ENCODE measurements around the gene BIVM. TPM values are rescaled to one million over a fixed set of nuclear protein-coding genes. Genes with fewer than 3 reads are reported as not detected.

The BIVM gene
- polyA plus RNA-seq, 3 donors, result 0.76 to 1.1 (median 0.81) TPM

DNA sequence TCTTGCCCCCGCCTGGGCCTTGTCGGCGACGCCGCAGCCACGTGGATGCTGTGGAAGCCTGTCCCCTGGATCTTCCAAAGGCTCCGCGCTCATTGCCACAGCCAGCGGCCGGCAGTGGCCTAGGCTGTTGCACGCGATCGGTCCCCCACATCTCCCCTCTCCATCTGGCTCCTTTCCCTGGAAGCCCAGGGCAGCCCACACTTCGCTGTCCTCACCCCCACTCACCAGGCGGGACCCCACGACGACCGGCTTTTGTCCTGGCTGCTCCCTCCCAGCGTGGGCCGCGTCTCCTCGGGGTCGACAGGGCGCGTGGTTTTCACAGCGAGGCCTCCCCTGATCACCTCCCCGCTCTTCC, 24.7 kb upstream of the BIVM start:
- 63% methylated on average over 17 of the region's 27 CpGs for WGBS (ENCODE audit: insufficient coverage)
- Histone ChIP-seq H3K4me2 (replicated peaks; ENCODE audit: extremely low read depth, low read length, poor library complexity, severe bottlenecking) (peak overlapping the region; percentile 91), H3K27ac (ENCODE audit: low read depth in 1 of 2, low read length in 2 of 2) (peak overlapping the region; percentile 27 to 69), H3K4me3 (replicated peaks in 1 of 3; ENCODE audit: low read depth in 2 of 3, low read length in 3 of 3) (peak overlapping the region; percentile 61 to 81 (median 78)), H4K20me1 (ENCODE audit: insufficient read depth, low read length) (no peaks in the 10 kb centered on the region), H3K79me2 (ENCODE audit: insufficient read depth, low read length) (peaks cover 4% of the 10 kb centered on the region), H3K4me1 (ENCODE audit: control insufficient read depth in 1 of 2, insufficient read depth in 2 of 2, low read length in 2 of 2) (peaks cover 25 to 29% of the 10 kb centered on the region in 2 donors), H2AFZ (ENCODE audit: insufficient read depth, low read depth, low read length, poor library complexity, severe bottlenecking) (peak overlapping the region; percentile 94), H3K9me3 (replicated peaks in 1 of 2; ENCODE audit: control insufficient read depth in 1 of 2, insufficient read depth in 1 of 2, low read length in 2 of 2) (no peaks in the 10 kb centered on the region), H3K36me3 (replicated peaks in 1 of 2; ENCODE audit: control insufficient read depth in 1 of 2, insufficient read depth in 2 of 2, low read length in 2 of 2) (no peaks in the 10 kb centered on the region), H3K9ac (ENCODE audit: insufficient read depth, low read length, poor library complexity, severe bottlenecking) (peak overlapping the region; percentile 80), H3K27me3 (ENCODE audit: control insufficient read depth in 2 of 2, insufficient read depth in 2 of 2, low read length in 2 of 2) (no peaks in the 10 kb centered on the region)
- Mint-ChIP-seq H3K27ac (peak overlapping the region in 6 of 7 donors; percentile 57 to 93 (median 87)), H3K4me1 (peaks cover 34% of the 10 kb centered on the region), H3K36me3 (no peaks in the 10 kb centered on the region), H3K27me3 (ENCODE audit: low read depth in 3 of 3) (peaks cover 0 to 5% (median 5%) of the 10 kb centered on the region in 3 donors), H3K9me3 (no peaks in the 10 kb centered on the region), H3K4me3 (peak overlapping the region; percentile 97)
- TF ChIP-seq, protein P1, sequence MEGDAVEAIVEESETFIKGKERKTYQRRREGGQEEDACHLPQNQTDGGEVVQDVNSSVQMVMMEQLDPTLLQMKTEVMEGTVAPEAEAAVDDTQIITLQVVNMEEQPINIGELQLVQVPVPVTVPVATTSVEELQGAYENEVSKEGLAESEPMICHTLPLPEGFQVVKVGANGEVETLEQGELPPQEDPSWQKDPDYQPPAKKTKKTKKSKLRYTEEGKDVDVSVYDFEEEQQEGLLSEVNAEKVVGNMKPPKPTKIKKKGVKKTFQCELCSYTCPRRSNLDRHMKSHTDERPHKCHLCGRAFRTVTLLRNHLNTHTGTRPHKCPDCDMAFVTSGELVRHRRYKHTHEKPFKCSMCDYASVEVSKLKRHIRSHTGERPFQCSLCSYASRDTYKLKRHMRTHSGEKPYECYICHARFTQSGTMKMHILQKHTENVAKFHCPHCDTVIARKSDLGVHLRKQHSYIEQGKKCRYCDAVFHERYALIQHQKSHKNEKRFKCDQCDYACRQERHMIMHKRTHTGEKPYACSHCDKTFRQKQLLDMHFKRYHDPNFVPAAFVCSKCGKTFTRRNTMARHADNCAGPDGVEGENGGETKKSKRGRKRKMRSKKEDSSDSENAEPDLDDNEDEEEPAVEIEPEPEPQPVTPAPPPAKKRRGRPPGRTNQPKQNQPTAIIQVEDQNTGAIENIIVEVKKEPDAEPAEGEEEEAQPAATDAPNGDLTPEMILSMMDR (IDR thresholded peaks at IDR 0.05), result no peak
- DNase-seq, result peak in 1 of 3 donors; percentile 8
- intact Hi-C loops (cut with micrococcal nuclease), result loop anchor here (5.0 to 10.0 kb wide), 3 partner anchors 73 to 189 kb away; partner anchors contain the start of genes ERCC5 (in 1 of the 2) and TPP2 (in 1 of the 2)

DNA sequence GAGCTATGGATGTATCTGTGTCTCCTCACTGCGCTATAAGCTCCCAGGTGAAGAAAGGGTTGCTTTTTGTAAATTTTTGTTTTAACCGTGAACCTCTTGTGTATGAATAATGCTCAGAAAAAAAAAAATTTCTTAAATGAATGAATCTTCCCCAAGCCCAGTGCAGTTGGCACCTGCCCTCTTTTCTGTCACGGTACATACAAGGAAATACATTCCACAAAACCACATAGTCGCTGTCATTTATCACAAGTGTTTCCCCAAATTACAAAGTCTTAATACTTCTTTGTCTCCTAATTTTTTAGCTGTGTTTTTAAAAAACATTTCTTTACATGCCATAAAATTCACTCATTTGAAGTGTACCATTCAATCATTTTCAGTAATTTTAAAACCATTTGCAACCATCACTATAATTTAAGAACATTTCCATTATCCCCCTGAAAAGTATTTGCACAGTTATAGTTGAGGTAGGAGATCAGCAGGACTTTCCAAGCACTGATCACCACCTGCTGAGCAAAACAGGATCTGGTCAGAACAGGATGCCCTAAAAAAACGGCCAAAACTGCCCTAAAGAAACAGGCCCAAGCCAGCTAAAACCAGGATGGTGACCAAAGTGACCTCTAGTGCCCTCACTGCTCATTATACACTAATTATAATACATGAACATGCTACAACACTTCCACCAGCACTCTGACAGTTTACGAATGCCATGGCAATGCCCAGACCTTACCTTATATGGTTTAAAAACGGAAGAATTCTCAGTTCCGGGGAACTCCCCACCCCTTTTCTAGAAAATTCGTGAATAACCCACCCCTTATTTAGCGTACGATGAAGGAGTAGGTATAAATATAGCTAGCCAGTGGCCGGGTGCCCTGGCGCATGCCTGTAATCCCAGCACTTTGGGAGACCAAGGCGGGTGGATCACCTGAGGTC, 24.1 kb upstream of the BIVM start:
- Histone ChIP-seq H3K9ac (ENCODE audit: insufficient read depth, low read length, poor library complexity, severe bottlenecking) (peak overlapping the region; percentile 80), H3K9me3 (replicated peaks in 1 of 2; ENCODE audit: control insufficient read depth in 1 of 2, insufficient read depth in 1 of 2, low read length in 2 of 2) (no peaks in the 10 kb centered on the region), H3K27me3 (ENCODE audit: control insufficient read depth in 2 of 2, insufficient read depth in 2 of 2, low read length in 2 of 2) (no peaks in the 10 kb centered on the region), H3K4me2 (replicated peaks; ENCODE audit: extremely low read depth, low read length, poor library complexity, severe bottlenecking) (peak overlapping the region; percentile 91), H2AFZ (ENCODE audit: insufficient read depth, low read depth, low read length, poor library complexity, severe bottlenecking) (peak overlapping the region; percentile 94), H3K36me3 (replicated peaks in 1 of 2; ENCODE audit: control insufficient read depth in 1 of 2, insufficient read depth in 2 of 2, low read length in 2 of 2) (no peaks in the 10 kb centered on the region), H3K79me2 (ENCODE audit: insufficient read depth, low read length) (peaks cover 4% of the 10 kb centered on the region), H3K27ac (ENCODE audit: low read depth in 1 of 2, low read length in 2 of 2) (no peak overlapping the region), H3K4me3 (replicated peaks in 1 of 3; ENCODE audit: low read depth in 2 of 3, low read length in 3 of 3) (peak overlapping the region in 1 of 3 experiments; percentile 78), H4K20me1 (ENCODE audit: insufficient read depth, low read length) (no peaks in the 10 kb centered on the region), H3K4me1 (ENCODE audit: control insufficient read depth in 1 of 2, insufficient read depth in 2 of 2, low read length in 2 of 2) (peaks cover 25 to 29% of the 10 kb centered on the region in 2 donors)
- H3K4me1 Mint-ChIP-seq, result peaks cover 34% of the 10 kb centered on the region
- TF ChIP-seq, protein P1 (IDR thresholded peaks at IDR 0.05), result no peak
- H3K9me3 Mint-ChIP-seq, result peaks cover 0 to 2% (median 0%) of the 10 kb centered on the region in 7 donors
- intact Hi-C loops (cut with micrococcal nuclease), result loop anchor here (5.0 to 10.0 kb wide), 3 partner anchors 72 to 190 kb away; partner anchors contain the start of genes ERCC5 (in 1 of the 2) and TPP2 (in 1 of the 2)
- H3K4me3 Mint-ChIP-seq, result peak overlapping the region; percentile 97
- DNase-seq, result peak in 1 of 3 donors; percentile 12
- H3K27me3 Mint-ChIP-seq (ENCODE audit: low read depth in 3 of 3), result peaks cover 0 to 5% (median 5%) of the 10 kb centered on the region in 3 donors
- 40% methylated on average over 4 of the region's 14 CpGs for WGBS (ENCODE audit: insufficient coverage)
- H3K36me3 Mint-ChIP-seq, result no peaks in the 10 kb centered on the region
- H3K27ac Mint-ChIP-seq, result peak overlapping the region in 1 of 7 donors; percentile 80

All from CD14-positive monocyte (primary cell).